ENCODE data around the gene BAHCC1. TPM values are rescaled to one million over a fixed set of nuclear protein-coding genes. Genes with fewer than 3 reads are reported as not detected.
A peak's percentile ranks its signal among the peaks of the same experiment; 100 is the strongest.

The BAHCC1 gene
- total and polyA plus RNA-seq, 2 donors (not counting 3 experiments of a cell fraction or from before 2014, with no cell fraction given): 4.7 to 11.6 TPM

DNA sequence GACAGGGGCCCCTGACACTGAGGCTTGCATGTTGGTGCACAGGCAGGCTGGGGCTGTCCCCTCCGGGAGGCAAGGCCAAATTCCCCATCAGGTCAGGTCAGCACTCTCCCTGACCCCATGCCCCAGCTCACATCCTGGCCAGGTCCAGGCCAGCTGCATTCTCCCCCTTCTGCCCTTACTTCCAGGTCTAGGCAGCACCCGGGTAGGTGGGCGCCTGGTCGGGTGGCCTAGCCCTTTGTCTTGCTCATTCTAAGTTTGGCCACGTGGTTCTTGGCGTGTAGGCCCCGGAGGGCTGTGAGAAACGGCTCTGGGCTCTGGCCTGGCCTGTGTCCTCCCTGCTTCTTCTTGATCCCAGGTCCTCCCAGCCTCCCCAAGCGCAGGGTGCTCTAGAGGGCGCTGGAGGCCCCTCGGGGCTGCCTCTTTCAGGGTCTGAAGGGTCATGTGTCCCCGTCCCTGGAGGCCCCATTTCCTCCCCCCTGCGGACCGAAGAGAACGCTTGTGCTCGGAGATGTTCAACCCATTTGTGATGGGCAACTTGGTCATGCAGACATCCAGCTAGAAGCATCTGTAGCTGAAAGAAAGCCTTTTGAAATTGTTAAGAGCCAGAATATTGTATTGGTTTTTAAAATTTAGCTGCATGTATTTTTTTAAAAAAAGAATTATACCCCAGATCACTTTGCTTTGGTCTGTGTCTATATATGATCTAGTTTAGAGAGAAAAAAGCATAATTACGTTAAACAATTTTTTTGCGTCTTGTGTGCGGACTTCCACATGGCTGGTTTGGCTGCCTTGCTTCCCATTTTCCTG lies 6.7 kb downstream of the BAHCC1 start:
- dilution Hi-C loops (cut with MboI; ENCODE audit: extremely low pct_ligation_motif_present, low sequenced_read_pairs) (no loop called here), intact Hi-C loops (cut with micrococcal nuclease) (loop anchor here (1.0 kb wide), 2 partner anchors 17 to 82 kb away; no protein-coding TSS in a partner anchor)
- peak; percentile 61 for FAIRE-seq
- Histone ChIP-seq H3K36me3 (ENCODE audit: control insufficient read depth in 2 of 2, extremely low read depth in 1 of 2, insufficient read depth in 2 of 2, low read length in 2 of 2) (no peaks in the 10 kb centered on the region), H3K79me2 (ENCODE audit: control insufficient read depth, insufficient read depth, low read length) (peaks cover 27% of the 10 kb centered on the region), H3K9ac (replicated peaks; ENCODE audit: extremely low read depth, insufficient read depth, low read length) (no peak overlapping the region), H3K4me3 (replicated peaks in 1 of 3; ENCODE audit: insufficient read depth in 1 of 3, low read depth in 1 of 3, low read length in 3 of 3) (no peak overlapping the region), H3K9me1 (replicated peaks; ENCODE audit: control insufficient read depth, extremely low read depth, insufficient read depth, low read length) (no peaks in the 10 kb centered on the region), H3K27ac (ENCODE audit: insufficient read depth, low read depth, low read length) (no peak overlapping the region), H3K4me1 (ENCODE audit: control insufficient read depth, extremely low read depth, insufficient read depth, low read length) (peaks cover 21% of the 10 kb centered on the region), H3K9me3 (replicated peaks; ENCODE audit: control insufficient read depth, insufficient read depth, low read length) (no peaks in the 10 kb centered on the region), H3K4me2 (ENCODE audit: insufficient read depth, low read length) (no peak overlapping the region), H3K27me3 (ENCODE audit: control insufficient read depth in 2 of 2, insufficient read depth in 2 of 2, low read length in 2 of 2) (no peaks in the 10 kb centered on the region), H4K20me1 (replicated peaks; ENCODE audit: control insufficient read depth, extremely low read depth, insufficient read depth, low read length) (no peaks in the 10 kb centered on the region), H2AFZ (ENCODE audit: low read depth, low read length) (peak overlapping the region; percentile 6)
- ChIA-PET POLR2A (no interaction called here), CTCF (interaction anchor here (0.7 to 7.3 kb wide), 10 partner anchors 10 to 147 kb away, joined by 3 to 58 read pairs (median 6); no protein-coding TSS in a partner anchor)
- BruUV-seq (replicated peaks): no TSS peak
- peak; percentile 41 for DNase-seq (ENCODE audit: low read depth, low spot score)
- TF ChIP-seq, protein P1, sequence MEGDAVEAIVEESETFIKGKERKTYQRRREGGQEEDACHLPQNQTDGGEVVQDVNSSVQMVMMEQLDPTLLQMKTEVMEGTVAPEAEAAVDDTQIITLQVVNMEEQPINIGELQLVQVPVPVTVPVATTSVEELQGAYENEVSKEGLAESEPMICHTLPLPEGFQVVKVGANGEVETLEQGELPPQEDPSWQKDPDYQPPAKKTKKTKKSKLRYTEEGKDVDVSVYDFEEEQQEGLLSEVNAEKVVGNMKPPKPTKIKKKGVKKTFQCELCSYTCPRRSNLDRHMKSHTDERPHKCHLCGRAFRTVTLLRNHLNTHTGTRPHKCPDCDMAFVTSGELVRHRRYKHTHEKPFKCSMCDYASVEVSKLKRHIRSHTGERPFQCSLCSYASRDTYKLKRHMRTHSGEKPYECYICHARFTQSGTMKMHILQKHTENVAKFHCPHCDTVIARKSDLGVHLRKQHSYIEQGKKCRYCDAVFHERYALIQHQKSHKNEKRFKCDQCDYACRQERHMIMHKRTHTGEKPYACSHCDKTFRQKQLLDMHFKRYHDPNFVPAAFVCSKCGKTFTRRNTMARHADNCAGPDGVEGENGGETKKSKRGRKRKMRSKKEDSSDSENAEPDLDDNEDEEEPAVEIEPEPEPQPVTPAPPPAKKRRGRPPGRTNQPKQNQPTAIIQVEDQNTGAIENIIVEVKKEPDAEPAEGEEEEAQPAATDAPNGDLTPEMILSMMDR (IDR thresholded peaks at IDR 0.05; ENCODE audit: extremely low read depth in 1 of 2, insufficient read depth in 1 of 2, low read depth in 1 of 2, low read length in 2 of 2): peak; percentile 19 to 47
- TF ChIP-seq EZH2 (IDR thresholded peaks at IDR 0.05; ENCODE audit: borderline replicate concordance, low read depth, low read length, severe bottlenecking) (no peak), FOS (IDR thresholded peaks at IDR 0.05; ENCODE audit: borderline replicate concordance, insufficient read depth, low read length) (no peak), POLR2A (IDR thresholded peaks at IDR 0.05; ENCODE audit: low read depth, low read length) (no peak), MYC (IDR thresholded peaks at IDR 0.05; ENCODE audit: low read depth, low read length) (no peak), JUN (IDR thresholded peaks at IDR 0.05; ENCODE audit: borderline replicate concordance, insufficient read depth, insufficient read length, low read depth) (no peak), POLR2AphosphoS5 (IDR thresholded peaks at IDR 0.05; ENCODE audit: insufficient read depth, low read depth, low read length) (no peak)

Data from endothelial cell of umbilical vein (primary cell).